Stimulated activated CD4-positive, alpha-beta T cell treated with anti-CD3 and anti-CD28 coated beads, TNF-alpha, amount 100 ng/mL, for 1 hour (primary cell): ENCODE results near the gene ALDH2.
"Not testable (repeated sequence)": the region's sequence is repeated elsewhere in the genome, so short reads cannot be mapped to it uniquely, and the experiment has no call there.

Experiments used
- DNase-seq, 3 donors: peaks; one replicate each; pipeline ENCODE4 v3.0.0-alpha.2; 2020; ENCODE audit warnings: low read depth in 3 of 3, low spot score in 1 of 3

Gene ALDH2

GRCh38 chr12:111785651-111786050 is 18.9 kb downstream of the ALDH2 start:
- DNase-seq: no peak

- no peak for DNase-seq
Observed at GRCh38 chr12:111788178-111788654, 21.5 kb downstream of the ALDH2 start.

DNA sequence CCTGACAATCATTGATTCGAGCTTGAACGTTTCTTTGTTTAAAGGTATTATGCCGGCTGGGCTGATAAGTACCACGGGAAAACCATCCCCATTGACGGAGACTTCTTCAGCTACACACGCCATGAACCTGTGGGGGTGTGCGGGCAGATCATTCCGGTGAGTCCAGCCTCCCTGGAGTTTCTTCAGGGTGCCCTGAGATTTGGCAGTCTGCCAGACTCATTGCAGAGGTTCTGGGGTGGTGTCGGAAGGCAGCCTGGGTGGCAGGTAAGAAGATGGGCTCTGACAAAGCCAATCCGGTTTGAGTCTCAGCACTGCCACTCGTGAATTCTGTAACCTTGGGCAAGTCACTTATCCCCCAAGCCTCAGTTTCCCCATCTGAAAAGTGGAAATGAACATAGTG is 23.0 kb downstream of the ALDH2 start:
- DNase-seq: no peak

GRCh38 chr12:111791507-111791906 is 24.8 kb downstream of the ALDH2 start:
- no peak for DNase-seq

DNA sequence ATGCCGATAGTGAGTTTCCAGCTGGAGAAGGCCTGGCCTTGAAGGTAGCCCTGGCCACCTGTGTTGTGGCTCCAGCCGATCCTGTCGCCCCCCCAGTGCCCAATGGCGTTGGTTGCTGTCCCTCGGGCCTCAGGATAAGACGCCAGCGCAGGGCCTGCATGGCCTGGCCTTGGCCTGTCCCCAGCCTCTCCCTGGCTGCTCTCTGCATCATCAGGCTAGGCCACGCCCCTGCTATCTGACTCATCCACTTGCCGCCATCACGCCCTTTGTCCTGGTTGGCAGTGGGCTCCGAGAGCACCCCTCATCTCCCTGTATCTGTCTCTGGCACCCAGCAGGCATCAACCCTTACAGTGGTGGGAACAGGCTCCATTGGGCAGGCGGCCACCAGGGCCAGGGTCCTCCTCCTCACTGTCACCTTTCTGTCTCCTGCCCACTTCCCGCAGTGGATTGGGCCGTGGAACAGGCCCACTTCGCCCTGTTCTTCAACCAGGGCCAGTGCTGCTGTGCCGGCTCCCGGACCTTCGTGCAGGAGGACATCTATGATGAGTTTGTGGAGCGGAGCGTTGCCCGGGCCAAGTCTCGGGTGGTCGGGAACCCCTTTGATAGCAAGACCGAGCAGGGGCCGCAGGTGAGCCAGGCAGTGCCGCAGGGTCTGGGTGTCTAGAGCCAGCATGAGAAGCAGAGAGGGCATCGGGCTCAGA is 25.6 kb downstream of the ALDH2 start:
- DNase-seq: no peak

DNA sequence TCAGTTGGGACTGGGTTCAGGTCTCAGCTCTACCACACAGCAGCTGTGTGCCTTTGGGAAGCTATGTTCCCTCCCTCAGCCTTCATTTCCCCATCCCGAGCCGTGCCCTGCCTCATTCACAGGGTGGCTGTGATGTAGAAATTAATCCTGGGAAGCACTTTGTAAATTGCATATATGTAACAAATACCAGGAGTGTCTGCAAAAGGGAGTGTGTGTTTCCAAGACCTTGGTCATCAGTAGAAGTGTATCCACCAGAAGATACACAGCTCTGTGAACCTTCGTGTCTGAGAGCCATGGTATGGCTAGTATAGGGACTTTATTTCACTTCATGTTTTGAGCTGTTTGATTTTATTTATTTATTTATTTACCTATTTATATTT is 26.1 kb downstream of the ALDH2 start:
- DNase-seq: no peak

- no peak for DNase-seq
Observed at GRCh38 chr12:111798182-111798581, 31.4 kb downstream of the ALDH2 start.

DNA sequence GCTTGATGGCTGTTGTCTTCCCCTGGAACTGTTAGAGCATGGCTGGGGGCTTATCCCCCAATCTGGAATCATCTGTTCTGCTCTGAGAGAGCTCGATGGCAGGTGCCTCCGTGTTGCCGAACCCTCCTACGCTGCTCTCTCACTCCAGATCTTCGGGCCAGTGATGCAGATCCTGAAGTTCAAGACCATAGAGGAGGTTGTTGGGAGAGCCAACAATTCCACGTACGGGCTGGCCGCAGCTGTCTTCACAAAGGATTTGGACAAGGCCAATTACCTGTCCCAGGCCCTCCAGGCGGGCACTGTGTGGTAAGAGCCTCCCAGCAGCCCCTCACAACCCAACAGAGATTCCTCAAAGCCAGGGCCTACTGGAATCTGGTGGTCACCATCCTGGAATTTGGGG is 33.0 kb downstream of the ALDH2 start:
- no peak for DNase-seq

DNA sequence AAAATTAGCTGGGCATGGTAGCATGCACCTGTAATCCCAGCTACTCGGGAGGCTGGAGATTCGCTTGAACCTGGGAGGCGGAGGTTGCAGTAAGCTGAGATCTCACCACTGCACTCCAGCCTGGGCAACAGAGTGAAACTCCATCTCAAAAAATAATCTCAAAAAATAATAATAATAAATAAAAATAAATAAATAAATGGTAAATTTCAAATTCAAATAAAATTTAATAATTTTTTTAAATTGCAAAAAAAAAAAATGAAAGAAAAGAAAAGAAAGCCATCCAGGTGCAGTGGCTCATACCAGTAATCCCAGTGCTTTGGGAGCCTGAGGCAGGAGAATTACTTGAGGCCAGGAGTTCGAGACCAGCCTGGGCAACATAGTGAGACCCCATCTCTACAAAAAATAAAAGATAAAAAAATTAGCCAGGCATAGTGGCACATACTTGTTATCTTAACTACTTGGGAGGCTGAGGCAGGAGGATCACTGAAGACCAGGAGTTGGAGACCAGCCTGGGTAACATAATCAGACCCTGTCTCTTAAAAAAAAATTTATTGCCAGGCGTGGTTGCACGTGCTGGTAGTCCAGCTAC is 36.4 kb downstream of the ALDH2 start:
- no peak for DNase-seq

GRCh38 chr12:111803851-111804250 is 37.1 kb downstream of the ALDH2 start:
- no peak for DNase-seq

DNA sequence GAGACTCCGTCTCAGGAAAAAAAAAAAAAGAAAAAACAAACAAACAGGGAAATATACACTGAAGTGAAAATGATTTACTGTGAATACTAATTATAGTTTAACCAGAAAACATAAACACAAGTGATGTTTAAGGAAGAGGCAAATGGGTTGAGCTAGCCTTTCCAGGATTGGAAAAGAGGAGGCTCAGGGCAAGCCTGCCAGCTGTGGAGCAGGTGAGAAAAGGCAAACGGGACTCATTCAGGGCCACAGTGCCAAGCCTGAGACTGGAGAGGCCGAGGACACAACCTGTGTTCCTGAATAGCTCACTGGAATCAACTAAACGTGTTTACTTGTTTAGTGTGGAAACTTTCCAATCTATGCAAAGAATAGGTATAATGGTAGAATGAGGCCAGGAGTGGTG is 39.6 kb downstream of the ALDH2 start:
- no peak for DNase-seq

GRCh38 chr12:111807232-111807631 is 40.5 kb downstream of the ALDH2 start:
- no peak for DNase-seq

DNA sequence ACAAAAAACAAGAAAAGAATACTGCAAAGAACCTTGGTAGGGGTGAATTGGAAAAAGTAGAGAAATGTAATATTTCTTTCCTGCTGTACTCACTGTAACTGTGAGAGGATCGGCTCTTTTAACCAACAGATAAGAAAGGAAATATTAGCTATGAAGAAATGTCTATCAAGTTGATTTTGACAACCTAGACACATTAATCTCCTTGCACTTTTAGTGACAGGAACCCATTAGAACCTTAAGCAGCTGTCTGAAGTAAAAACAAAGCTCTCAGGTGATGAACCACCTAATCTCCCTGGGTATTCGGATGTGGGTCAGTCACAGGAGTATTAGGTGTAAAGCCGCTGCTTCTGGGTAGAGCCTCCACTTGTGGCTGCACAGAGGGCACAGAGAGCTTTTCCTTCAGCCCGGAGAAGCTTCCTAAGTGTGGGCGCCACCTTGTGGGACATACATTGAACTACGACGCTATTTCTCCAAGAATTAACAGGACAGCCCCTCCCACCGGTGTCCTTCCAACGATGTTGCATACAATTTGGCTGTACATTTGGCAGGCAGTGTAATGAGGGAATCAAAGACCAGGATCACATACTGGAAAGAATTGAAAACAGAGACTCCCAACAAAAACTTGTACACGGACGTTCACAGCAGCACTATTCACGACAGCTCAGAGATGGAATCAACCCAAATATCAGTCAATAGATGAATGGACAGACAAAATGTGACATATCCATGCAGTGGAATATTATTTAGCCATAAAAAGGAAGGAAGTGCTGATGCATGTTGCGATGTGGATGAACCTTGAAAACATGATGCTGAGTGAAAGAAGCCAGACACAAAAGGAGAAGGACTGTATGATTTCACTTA is 46.4 kb downstream of the ALDH2 start:
- peak; percentile 21 to 38 (median 27) for DNase-seq

- no peak for DNase-seq
Observed at GRCh38 chr12:111816065-111816615, 49.4 kb downstream of the ALDH2 start.

DNA sequence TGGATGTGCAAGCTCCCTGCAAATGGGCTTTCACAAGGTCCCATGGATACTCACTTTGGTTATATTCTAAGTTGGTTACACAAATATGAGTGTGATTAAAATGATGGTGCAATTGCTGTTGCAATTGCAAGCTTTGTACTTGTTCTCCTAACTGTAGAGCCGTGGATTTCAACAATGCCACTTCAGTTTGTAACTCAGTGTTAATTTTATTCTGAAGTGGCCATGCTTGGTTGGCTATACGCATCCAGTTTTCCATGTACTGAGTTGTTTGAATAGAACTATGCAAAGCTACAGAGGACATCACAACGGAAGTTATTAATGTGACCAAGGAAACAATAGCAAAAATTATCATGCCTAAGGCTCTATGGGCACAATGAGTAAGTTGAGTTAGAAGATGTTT is 50.2 kb downstream of the ALDH2 start:
- not testable (repeated sequence) for DNase-seq

- DNase-seq: no peak
Observed at GRCh38 chr12:111818340-111818739, 51.6 kb downstream of the ALDH2 start.

- DNase-seq: no peak
Observed at GRCh38 chr12:111819191-111820158, 52.7 kb downstream of the ALDH2 start.

GRCh38 chr12:111820828-111821227 is 54.1 kb downstream of the ALDH2 start:
- not testable (repeated sequence) for DNase-seq

DNA sequence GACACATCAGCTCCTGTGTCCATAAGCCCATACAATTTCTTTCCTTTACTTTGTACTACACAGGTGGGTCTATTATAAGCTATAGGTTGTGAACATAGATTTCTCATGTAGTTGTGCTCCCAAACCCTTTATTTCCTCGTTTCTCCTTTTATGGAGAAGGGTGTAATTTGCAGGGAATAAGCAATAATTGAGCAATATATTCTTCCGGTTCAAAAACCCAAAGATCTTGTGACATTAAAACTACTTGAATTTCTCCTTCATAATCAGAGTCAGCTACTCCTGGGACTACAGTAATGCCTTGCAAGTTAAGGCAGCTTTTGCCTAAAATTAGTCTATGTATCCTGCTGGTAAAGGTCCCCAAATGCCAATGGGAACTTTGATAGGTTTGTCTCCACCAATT is 56.2 kb downstream of the ALDH2 start:
- no peak for DNase-seq

- DNase-seq: no peak
Observed at GRCh38 chr12:111823891-111824290, 57.2 kb downstream of the ALDH2 start.

GRCh38 chr12:111824312-111824711 is 57.6 kb downstream of the ALDH2 start:
- DNase-seq: not testable (repeated sequence)
